Medulla oblongata (tissue), 1 donor: Measurements from ENCODE around the gene ITSN1.

Experiments used
- DNase-seq: peaks from one replicate; pipeline ENCODE4 v3.0.0-alpha.2; 2015; ENCODE audit errors: extremely low spot score

The ITSN1 gene

DNA sequence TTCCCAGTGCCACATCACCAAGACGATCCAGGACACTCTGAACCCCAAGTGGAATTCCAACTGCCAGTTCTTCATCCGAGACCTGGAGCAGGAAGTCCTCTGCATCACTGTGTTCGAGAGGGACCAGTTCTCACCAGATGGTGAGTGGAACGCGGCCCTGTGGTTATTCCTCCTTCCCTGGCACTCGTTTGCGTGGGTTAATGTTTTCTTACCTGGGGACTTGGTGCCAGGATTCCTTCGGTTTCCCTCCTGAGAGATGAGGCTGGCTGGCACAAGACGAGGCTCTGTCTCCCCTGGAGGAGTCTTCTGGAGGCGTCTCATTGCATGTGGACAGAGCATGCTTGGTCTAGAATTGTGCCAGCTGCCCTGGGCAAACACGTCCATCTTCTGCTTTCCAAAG is 244.0 kb downstream of the ITSN1 start:
- no peak for DNase-seq

DNA sequence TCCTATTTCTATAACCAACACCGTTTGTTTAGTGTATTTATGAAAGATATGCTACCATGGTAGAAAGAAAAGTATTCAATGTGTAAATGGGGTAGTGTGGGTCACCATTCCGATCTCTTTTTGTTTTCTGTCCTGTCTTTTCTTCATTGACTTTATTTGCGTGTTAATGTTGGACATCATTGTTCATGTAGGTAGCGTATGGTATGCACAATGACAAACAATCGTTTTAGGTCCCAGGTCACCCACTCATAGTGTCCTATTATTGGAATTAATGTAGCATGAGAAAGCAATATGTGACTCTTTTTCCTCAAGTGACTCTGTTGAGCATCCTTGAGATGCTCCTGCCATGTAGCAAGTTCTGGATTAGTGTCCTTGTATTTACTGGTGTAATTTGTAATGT is 247.9 kb downstream of the ITSN1 start:
- DNase-seq, result no peak

DNA sequence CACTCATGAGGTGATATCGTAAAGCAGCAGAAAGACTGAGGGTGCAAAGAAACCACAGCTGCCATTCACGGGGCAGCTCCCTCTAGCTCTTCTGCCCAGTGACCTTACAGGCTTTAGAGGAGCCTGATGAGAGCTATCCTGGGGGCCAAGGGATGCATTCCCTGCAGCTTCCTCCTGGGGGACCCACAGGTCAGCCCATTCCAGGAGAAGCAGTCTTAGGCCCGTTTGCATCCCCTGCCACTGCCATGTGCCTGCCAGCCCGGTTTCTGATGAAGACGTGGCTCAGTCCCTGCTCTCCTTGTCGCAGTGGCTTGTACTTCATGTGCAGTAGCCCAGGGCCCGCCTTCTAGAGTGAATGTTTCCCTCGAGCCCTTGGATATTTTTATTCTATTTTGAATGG is 250.6 kb downstream of the ITSN1 start:
- DNase-seq, result no peak

DNA sequence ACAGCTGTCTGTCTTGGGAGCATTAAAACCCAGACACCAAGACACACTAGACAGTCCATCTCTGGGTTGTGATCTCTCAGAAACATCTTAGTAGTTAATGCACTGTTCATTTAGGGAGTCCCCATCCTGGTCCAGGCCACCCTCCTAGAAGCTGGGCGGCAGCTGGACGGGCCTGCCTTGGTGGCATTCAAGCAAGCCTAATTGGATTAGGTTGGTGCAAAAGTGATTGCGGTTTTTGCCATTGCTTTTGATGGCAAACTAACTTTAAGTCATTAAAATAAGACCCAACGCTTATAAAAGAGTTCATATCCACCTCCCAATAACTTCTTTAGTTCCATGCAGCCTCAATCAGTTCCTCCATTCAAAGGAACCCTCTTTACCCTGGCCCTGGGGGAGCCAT is 251.6 kb downstream of the ITSN1 start:
- DNase-seq, result no peak

DNA sequence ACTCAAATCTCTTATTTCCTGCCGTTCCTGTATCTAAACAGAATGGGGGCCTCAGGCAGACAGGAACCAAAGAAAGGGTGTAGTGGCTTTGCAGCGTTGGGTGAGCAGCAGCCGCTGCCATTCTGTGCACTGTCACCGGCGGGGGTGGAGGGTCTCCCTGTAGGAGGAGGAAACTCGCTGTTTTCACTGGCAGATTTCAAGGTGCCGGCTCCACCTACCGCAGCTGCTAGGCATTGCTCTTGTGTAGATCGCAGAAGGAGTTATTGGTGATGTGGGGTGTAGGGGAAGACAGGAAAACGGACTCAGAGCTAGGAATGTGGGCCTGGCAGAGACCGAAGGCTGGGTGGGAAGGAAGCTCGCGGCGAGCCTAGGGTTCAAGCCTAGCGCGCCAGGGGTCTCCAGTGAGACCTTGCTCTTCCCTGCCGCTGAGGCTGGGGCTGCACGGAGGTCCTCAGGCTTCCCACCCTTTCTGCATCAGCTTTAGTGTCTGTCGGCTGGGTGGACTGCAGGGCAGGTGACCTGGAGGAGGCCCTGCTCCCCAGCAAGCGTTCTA is 252.5 kb downstream of the ITSN1 start:
- peak; percentile 80 for DNase-seq

DNA sequence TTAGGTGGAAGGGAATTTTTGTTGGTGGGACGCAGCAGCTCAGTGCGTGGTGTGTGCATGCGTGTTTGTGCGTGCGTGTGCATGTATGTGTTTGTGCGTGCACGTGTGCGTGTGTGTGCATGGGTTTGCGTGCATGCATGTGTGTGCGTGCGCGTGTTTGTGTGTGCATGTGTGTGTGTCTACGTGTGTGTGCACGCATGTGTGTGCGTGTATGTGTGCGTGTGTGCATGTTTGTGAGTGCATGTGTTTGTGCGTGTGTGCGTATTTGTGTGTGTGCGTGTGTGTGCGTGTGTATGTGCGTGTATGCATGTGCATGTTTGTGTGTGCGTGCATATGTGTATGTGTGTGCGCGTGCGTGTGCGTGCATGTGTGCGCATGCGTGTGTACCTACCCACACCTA is 253.1 kb downstream of the ITSN1 start:
- no peak for DNase-seq

DNA sequence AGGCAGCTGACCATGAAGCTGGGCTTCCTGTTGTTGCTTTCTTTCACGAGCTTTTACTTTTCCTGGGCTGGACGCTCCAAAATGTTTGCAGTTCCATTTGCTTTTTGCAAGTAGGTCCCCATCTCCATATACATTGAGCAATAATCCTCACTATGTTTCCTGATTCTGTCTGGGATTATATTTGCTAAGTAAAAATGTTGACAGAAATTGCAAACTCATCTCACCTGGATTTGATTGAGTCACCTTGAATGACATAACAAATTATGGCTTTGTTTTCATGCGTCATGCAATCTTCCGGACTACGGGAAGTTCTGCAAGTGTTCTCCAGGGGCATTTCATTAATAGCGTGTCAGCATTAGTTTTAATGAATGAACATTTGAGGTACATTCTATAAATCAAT is 254.4 kb downstream of the ITSN1 start:
- no peak for DNase-seq

DNA sequence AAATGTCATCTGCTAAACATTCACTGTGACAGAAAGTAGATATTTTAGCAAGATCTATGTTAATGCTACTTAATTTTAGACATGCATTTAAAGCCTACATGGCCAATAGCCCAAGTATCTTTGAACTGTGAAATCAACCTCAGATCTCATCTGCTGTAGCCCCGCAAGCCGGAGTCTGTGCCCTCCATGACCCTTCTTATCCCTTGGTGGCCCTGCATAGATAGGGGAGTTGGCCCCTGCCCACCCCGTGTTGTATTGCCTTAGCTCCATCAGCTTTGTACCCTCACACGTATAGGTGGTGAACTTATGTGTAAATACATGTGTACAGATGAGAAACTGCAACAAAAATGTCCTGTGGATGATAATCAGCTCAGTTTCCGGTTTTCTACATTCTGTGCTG is 254.8 kb downstream of the ITSN1 start:
- DNase-seq, result no peak

DNA sequence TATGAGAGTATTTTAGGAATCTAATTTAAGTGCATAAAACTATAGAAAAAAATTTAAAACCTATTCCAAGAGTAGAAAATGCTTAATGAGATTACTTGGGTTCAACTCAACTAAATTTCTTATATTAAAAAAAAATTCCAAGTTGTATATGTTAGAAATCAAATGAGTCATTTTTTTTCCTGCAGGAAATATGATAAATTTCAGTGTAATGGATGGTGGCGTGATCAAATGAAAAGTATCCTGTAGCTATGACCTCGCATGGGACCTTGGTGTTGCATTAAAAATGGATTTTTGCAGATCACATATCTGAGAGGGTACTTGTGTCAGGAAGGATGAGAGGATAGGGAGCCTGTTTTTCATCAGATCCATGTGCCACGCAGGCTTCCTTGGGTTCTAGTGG is 255.4 kb downstream of the ITSN1 start:
- no peak for DNase-seq

DNA sequence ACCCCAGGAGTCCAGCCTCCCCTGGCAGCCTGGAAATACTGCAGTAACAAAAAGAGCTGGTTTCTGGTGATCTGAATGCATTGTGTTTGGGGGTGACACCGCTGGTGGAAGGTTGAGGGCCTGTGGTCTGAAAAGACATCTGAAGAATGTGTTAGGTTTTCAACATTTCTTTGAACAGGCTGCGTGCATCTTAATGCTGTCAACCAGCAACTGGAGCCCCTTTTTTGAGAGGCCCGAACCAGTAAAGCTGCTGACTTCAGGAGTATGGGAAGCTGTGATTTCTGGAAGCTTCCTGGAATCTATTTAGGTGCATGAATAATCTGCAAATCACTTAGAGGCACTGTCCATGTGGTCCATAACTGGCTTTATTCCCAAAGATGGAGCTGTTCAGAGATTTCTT is 256.3 kb downstream of the ITSN1 start:
- DNase-seq, result no peak

DNA sequence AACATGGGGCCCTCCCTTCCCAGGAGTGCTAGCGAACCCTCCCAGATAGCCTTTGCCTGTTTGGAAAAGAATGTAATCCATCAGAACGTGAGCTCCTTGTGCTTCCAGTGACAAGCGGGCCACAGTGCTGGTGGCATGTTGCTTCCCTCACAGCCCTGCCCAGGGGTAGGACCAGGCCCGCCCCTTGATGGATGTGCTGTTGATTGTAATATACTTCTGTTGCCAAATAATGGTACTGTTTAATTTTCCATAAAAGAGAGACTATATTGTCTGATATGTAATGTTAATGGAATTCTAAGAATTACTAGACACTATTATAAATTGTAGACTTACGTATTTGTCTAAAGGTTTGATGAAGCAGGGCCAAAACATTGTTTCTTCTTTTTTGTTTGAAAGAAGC is 256.9 kb downstream of the ITSN1 start:
- no peak for DNase-seq

DNA sequence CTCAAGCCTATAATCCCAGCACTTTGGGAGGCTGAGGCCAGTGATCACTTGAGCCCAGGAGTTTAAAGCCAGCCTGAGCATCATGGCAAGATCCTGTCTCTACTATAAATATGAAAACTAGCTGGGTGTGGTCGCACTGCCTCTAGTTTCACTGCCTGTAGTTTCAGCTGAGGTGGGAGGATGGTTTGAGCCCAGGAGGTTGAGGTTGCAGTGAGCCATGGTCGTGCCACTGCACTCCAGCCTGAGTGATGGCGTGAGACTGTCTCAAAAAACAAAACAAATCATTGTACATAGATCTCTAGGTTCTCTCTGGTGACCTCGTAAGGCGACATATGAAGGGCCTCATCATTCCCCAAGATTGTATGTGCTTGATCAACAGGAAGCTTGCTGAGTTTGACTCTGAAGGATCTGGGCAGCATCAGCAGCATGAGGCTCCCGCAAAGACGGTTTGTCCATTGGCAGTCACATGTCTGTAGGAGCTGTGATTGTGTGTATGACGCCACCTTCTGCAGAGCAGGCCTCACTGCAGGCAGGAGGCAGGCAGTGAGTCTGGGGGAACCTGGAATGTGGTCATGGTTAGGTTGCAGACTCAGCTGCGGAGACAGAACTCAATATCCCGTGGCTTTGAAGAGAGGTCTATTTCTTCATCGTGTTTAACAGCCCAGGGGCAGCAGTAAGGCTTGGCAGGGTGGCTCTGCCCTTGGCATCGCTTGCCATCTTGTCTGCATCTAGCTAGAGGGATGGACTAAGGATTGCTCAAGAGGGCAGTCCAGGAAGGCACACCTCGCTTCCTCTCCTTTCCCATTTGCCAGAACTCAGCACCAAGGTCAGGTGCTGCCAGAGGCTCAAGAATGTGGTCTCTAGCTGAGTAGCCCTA is 259.3 kb downstream of the ITSN1 start:
- DNase-seq, result peak; percentile 70

DNA sequence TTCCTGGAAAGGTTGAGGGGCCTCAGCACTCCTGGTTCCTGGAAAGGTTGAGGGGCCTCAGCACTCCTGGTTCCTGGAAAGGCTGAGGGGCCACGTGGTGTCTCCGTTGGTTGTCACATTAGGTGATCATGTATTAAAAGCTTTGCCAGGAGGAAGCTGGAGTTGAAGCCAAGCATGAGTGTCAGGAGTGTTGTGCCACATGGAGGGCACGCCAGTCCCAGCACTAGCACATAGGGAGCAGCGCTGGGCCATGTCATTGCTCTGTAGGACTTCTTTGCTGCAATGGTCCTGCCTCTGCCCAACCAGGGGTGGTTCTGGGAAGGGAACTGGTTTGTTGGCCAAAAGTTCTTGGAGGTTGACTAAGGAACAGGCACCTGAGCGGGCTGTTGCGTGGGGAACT is 260.0 kb downstream of the ITSN1 start:
- no peak for DNase-seq

DNA sequence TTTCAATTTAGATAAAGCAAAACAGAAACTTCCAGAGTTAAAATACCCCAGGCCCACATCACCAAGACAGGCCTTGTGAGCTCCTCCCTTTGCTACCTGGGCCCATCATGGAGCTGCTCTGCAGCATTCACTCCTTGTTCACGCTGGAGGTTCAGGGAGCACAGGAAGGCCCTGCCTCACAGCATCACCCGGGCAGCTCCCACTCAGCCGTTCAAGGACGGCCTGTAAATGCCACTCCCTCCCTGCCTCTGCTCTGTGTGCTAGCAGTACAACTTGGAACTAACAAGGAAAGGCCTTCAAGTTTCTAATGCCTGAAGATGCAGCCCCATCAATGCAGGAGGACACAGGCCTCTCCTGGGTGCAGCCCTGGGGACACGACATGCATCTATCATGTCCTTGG is 261.7 kb downstream of the ITSN1 start:
- no peak for DNase-seq

DNA sequence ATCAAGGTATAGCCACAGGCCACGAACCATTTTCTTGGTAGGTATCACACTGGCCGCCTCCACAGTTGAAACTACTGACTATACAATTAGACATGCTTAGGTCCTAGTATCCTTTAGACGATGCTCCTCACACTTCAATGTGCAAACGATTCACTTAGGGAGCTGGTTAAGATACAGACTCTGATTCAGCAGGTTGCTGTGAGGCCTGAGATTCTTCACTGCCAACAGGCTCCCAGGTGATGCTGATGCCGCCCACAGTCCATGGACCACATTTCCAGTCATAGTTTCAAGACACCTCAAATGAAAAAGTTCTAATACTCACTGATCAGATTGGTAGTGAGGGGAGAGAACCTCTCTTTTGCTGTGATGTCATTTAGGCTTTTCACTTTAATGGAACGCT is 266.5 kb downstream of the ITSN1 start:
- DNase-seq, result no peak

DNA sequence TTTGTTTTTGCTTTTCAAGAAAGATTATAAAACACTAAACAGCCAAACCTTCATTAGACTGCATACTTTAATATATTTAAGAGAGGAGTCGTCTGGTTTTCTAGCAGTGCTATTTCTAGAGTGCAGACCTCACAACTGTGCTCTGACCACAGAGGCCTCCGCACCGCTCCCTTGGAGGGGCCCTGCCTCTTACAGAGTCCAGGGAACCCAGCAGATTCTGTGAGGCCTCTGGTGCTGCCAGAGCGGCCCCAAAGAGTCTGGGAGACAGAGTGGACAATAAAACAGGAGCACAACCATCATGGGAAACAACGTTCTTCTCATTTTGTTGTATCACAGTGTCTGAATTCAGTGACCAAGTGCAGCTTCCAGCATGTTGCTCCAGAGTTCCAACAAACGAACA is 267.5 kb downstream of the ITSN1 start:
- DNase-seq, result no peak

DNA sequence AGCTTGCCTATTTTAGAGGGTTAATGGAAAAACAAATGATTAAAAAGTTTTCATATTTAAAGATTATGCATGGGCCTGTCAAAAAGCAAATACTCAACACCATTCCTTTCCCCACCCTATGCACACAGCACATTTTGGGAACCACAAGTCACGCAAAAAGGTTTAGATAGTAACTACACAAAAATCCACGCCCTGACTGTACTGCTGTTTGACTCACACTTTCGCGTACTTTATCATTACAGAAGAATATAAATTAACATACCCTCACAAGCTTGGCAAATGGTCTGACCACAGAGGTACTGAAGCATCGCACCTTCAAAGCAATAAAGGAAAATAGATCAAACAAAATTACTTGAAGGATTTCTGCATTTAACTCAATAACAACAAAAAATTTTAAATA is 271.9 kb downstream of the ITSN1 start:
- no peak for DNase-seq

DNA sequence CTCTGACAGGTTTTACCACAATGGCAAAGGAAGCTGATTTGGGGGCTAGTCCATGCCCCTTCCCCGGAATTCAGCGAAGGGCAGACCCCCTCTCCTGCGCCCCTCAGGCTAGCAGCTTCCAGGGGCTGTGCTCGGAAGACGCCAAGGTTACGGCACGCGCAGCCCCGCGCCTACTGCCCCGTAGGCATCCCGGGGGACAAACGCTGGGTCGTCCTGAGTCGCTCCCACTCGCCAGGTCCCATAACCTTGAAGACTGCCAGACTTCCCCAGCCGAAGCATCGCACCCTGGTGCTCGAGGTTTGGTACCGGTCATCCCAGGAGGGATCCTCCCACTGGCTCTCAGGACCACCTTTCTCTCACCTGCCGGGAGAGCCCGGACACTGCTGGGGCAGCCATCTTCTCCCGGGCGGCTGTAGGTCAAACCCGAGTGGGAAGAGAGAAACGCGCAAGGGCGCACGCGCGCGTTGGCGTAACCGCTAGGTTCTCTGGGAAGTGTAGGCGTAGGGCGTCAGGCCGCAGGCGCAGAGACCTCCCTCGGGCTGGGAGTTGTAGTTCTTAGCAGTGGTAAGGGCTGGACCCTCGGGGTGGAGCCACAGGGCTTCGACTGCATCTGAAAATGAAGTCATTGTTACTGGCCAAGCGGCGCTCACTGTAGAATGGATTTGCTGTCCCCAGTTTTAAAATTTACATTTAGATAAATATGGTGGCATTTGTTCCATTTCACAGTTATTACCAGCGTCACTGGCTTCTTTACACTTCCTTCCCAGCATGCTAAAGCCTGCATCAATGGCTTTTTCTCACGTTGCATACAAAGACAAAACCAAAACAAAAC is 273.3 kb downstream of the ITSN1 start, which contains the start of gene ATP5PO:
Gene ATP5PO, minus strand, starts transcription at position 437 of the 832 bp plus-strand sequence. Its CDS starts 41 bp downstream, at position 396.
- DNase-seq, result peak; percentile 99

DNA sequence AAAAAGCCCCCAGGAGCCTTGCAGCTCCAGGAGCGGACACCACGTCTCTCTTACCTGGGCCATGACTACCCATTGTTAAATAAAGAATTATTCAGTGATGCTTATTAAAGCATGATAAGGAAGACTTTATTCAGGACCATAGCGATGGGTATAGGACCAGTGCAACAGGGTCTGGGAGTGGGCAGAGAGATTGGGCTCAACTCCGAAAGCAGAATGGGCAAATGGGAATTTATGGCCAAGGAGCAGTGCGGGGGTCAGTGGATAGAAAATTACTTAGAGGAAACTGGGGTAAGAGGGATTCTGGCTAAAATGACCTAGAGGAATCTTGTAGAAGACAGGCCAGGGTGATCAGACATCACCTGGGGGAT is 273.9 kb downstream of the ITSN1 start:
- DNase-seq, result no peak

DNA sequence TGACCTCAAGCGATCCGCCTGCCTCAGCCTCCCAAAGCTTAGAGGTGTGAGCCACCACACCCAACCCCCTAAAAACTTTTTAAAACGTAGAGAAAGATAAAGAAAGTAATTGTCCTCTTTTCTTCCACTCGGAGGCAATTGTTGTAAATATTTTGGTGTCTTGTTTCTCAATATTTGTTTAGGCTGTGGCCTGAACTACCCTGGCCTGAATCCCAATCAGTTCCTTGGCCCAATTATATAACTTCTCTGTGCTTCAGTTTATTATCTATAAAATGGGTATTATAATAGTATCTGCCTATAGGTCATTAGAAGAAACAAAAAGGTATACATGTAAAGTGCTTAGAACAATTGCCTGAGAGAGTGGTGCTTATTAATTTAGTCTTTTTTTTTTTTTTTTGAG is 275.1 kb downstream of the ITSN1 start:
- no peak for DNase-seq

DNA sequence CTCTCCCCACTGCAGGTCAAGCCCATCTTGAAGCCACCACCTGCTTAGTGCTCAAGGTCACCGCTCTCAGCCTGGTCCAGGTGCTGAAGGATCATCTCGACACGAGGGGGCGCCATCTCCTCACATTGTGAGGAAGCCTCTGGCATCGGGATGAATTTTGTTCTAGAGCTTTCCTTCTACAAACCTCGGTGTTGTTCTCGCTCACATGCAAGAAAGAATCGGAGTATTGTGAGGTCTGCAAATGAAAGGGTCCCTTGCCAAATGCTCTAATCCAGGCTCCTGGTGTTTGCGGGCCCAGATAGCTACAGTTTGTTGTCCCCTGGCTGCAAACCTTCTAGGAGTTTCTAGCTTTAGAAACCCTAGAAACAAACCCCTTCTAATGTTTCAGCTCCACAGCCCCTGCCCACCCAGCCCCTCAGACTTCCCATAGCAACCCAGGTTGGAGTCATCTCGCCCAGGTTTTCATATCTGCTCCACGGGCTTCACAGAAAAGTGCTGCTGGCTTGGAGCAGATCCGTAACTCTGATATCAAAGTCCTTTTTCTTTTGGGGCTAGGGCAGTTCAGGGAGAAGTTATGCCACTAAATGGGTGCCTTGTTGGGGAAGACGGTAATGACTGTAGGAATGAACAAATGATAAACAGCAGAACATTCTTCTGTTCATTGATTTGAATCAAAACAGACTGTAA is 281.9 kb downstream of the ITSN1 start:
- DNase-seq, result peak; percentile 97

DNA sequence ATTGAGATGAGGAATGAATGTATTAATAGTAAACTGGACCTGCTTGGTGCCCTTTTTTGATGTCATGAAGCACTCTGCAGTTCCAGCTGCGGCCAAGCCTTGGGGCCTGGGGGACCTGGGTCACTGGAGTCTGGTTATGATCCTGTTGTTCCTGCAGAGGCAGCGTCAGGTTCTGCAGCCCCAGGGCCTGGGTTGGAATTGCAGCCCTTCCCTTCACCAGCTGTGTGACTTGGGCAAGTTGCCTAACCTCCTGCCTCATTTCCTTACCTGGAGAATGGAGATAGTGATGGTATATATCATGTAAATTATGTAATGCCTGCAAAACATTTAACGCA is 282.4 kb downstream of the ITSN1 start:
- DNase-seq, result no peak
